GM12873 (cell line): Measurements from ENCODE around the gene SETBP1.

ENCODE experiments used
- TF ChIP-seq, protein P1 (sequence below): IDR thresholded peaks from 2 replicates; pipeline ENCODE4 v1.5.1; 2012; ENCODE audit warnings: low read depth, mild to moderate bottlenecking, moderate library complexity, low read length, control low read depth; ENCODE audit not compliant: insufficient read depth; ENCODE audit errors: missing control alignments

The SETBP1 gene

DNA sequence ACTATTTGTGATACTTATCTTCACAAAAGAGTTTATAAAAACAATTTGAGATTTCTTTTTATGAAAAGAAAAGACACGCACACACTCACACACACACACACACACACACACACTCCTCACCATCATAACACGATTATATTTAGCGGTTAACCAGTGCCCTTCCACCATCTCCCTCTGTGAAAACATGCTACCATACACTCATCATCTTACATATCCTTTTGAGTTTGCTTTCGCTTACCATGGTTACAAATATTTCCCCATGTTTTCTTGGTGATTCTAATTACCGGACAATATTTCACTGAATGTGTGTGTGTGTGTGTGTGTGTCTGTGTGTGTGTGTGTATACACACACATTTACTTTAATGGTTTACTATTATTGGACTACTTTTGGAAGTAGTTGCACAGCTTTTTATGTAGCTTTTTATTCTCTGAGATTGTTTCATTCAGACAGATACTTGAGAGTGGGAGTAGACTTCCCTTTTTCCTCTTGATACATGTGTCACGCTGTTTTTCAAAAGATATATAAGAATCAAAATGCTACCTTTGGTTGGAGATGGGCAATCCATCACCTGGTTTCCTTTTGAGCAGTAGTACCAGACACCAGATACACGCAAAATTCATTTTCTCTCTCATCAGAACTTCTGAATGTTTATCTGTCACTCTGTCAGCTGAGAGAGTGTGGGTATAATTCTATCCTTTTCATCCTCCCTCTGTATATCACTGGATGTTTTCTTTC lies 138.1 kb downstream of the SETBP1 start:
- TF ChIP-seq, protein P1, sequence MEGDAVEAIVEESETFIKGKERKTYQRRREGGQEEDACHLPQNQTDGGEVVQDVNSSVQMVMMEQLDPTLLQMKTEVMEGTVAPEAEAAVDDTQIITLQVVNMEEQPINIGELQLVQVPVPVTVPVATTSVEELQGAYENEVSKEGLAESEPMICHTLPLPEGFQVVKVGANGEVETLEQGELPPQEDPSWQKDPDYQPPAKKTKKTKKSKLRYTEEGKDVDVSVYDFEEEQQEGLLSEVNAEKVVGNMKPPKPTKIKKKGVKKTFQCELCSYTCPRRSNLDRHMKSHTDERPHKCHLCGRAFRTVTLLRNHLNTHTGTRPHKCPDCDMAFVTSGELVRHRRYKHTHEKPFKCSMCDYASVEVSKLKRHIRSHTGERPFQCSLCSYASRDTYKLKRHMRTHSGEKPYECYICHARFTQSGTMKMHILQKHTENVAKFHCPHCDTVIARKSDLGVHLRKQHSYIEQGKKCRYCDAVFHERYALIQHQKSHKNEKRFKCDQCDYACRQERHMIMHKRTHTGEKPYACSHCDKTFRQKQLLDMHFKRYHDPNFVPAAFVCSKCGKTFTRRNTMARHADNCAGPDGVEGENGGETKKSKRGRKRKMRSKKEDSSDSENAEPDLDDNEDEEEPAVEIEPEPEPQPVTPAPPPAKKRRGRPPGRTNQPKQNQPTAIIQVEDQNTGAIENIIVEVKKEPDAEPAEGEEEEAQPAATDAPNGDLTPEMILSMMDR: no peak

GRCh38 chr18:44819944-44820510 lies 139.3 kb downstream of the SETBP1 start:
- TF ChIP-seq, protein P1: no peak

GRCh38 chr18:44821924-44822323 lies 141.2 kb downstream of the SETBP1 start:
- TF ChIP-seq, protein P1: no peak

- TF ChIP-seq, protein P1: no peak
Measured at GRCh38 chr18:44823286-44823685, 142.6 kb downstream of the SETBP1 start.

DNA sequence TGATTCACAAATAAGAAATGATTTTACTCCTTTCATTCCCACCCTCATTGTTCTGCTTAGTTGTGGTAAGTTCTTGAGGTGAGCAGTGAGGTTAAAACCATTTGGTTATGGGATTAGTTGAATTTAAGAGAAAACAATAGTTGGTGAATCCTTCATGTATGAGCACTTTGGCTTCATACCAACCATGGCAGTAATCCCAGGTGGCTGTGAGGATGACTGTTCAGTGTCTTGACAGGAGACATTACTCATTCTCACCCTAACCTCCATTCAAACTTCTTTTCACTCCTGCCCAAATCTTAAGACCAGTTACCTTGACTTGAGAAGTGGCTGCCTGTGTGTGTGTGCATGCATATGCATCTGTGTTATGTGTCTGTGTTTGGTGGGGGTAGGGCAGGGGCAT lies 143.1 kb downstream of the SETBP1 start:
- TF ChIP-seq, protein P1: no peak

GRCh38 chr18:44824884-44825283 lies 144.2 kb downstream of the SETBP1 start:
- TF ChIP-seq, protein P1: no peak

DNA sequence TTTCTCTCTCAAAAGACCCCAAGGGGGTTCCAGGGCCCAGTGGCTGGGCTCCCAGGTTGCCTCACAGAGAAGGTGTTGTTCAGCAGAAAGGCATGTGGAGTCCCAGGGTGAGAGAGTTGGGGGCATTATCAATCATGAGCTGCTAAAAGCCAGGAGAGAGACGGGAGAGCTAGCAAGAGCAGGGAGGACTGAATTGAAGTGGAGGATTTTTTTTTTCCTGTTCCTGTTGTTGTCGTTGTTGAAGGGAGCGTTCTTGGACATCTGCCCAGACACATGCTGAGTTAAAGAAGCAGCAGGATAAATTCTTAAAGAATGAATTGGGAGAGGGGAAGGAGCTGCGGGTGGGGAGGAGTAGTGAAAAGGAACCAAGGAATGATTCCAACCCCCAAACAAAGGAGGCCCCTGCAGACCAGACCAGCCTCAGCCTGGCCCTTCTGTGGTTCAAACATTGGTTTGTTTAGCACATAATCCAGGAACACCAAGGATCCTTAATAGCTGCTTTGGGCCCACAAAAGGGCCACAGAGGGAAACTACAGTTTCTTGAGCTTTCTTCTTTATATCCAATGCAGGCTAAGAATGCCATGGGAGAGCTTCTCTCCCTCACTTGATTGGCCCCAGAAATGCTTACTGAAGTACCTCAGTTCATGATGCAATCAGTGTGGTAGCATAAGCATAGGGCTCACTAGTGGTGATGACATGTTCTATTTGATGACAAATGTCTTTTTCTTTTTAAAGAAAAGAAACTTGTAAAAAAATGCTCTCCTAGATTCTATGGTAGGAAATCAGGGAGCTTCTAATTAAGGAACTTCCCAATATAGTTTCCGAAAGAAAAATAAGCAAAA lies 146.0 kb downstream of the SETBP1 start:
- TF ChIP-seq, protein P1: no peak
